HG03066 (cell line): ENCODE results near the gene TCOF1.
A peak's percentile ranks its signal among the peaks of the same experiment; 100 is the strongest.

Experiments used
- ATAC-seq: cut with Tn5 transposase; IDR thresholded peaks from one replicate; pipeline ENCODE4 v1.9.1; 2021; ENCODE audit warnings: low read depth; ENCODE audit not compliant: unreplicated experiment

TCOF1 gene

DNA sequence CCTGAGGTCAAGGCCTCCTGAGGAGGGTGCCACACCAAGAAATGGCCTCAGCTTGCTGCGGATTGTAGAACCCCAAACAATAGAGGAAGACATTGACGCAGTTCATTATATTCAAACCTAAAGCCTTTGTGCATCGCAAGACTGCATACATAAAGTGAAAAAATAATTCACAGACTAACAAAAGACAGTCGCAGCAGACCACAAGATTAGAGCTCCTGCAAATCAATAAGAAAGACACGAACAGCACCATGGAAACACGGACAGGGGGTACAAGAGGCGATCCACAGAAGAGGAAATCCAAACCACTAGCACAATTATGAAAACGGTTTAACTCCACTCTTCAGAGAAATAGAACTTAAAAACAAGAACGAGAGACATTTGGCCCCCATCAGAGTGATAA lies 10.0 kb upstream of the TCOF1 start:
- no peak for ATAC-seq

- ATAC-seq, result no peak
Observed at GRCh38 chr5:150349681-150350275, 7.7 kb upstream of the TCOF1 start.

DNA sequence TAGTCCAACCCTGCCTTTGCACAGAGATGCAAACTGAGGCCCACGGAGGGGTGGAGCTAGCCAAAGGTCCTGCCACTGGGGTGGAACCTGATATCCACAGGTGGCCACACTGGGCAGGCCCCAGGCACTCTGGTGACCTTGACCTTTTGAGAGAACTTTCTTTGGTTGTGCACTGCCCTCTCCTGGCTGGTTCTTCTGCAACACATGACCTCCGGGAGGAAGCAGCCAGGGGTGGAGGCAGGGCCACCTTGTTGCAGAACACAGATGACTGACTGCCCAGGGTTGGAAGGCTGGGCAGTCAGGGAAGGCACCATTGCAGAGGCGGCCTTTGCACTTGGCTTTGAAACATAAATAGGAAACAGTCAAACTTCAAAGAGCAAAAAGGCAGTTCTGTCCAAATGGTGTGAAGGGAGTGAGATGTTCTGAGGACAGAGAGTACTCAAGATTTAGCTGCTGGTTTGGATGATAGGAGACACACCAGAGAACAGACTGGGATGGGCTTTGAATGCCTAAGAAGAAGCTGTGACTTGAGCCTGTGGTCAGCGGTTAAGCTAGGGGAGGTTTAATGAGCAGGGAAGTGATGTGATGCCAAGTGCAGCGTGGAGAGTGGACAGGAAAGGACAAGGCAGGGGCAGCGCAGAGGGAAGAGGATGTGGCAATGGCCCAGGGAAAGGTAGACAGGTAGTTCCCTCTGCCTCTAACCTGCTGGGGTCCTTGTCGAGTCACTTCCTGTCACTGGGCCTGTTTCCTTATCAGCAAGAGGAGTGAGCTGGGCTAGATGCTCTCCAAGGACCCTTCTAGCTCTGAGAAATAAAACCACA lies 6.8 kb upstream of the TCOF1 start:
- peak; percentile 93 for ATAC-seq

DNA sequence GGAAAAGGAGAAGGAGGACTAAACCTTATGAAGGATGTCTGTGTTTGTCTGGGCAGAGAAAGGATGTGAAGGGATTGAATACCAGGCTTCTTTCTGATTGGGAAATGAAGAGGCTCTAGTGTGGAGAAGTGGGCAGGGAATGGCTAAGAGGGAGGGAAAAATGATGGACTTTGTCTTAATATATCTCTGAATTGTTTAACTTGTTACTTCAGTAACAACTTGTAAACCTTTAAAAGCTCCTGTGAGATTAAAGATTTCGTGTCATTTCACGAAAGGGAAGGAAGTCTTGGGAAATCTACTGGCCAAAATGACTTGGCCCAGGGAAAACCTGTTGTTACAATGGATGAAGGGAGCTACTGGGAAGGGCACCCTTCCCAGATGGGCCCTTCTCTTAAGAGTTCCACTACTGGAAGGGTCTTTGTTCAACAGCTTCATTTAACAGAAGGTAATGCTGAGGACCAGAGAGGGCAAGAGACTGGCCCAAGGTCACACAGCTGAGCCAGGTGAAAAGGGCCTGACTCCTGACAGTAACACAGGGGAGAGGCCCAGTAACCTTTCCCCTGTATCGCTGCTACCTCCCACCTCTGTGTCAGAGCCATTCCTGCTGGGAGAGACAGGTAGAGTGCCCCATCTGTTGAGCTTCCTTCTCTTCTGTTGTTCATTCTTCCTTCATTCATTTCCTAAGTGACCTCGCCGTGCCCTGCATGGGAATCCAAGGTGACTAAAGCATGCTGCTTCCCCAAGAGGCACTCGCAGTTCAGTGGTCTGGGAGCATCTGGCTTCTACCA lies 5.1 kb upstream of the TCOF1 start:
- no peak for ATAC-seq

GRCh38 chr5:150353032-150353675 lies 4.3 kb upstream of the TCOF1 start:
- no peak for ATAC-seq

- no peak for ATAC-seq
Observed at GRCh38 chr5:150355791-150356190, 1.7 kb upstream of the TCOF1 start.

- no peak for ATAC-seq
Observed at GRCh38 chr5:150356575-150357294, 762 bp upstream of the TCOF1 start.

DNA sequence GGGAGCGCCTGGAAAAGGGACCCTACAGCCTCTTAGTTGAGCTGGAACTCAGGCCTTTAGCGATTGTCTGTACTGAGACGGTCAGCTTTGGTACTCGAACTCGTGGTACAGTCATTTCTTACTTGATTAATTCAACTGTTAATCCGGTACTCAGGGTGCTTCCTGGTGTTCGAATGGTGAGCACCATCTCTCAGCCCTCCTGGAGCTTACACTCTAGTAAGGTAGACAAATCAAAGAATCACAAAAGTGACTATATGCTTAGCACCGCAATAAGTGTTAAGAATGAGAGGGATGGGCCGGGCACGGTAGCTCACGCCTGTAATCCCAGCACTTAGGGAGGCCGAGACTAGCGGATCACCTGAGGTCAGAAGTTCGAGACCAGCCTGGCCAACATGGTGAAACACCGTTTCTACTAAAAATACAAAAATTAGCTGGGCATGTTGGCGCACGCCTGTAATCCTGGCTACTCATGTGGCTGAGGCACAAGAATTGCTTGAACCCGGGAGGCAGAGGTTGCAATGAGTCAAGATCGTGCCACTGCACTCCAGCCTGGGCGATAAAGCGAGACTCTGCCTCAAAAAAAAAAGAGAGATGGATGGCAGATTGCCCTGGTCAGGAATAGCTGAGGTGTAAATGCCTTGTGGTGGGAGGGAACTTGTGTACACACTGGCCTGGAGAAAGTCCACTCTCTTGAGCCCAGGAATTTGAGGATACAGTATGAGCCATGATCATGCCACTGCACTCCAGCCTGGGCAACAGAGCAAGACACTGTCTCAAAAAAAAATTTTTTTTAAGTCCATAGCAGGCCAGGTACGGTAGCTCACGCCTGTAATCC lies 981 bp downstream of the TCOF1 start:
- ATAC-seq, result no peak

GRCh38 chr5:150361301-150361700 lies 3.8 kb downstream of the TCOF1 start:
- ATAC-seq, result no peak

DNA sequence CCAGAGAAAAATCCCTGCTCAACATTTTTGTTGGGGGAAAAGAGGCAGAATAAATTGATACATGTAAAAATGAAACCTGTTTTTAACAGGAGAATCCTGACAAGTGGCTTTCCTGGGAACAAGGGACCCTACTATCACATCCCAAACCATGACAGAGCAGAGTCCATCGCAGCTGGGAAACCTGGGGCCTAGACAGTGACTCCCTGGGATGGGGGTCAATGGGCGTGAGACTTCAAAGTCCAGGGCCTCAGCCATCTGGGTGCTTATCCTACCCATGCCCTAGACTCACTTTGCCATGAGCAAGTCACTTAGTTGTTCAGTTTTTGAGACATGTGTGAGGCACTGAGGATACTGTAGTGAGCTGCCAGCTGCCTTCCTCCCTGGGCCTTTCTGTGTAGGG lies 5.7 kb downstream of the TCOF1 start:
- no peak for ATAC-seq

GRCh38 chr5:150364004-150364403 lies 6.5 kb downstream of the TCOF1 start:
- no peak for ATAC-seq

GRCh38 chr5:150368526-150368925 lies 11.0 kb downstream of the TCOF1 start:
- ATAC-seq, result no peak

DNA sequence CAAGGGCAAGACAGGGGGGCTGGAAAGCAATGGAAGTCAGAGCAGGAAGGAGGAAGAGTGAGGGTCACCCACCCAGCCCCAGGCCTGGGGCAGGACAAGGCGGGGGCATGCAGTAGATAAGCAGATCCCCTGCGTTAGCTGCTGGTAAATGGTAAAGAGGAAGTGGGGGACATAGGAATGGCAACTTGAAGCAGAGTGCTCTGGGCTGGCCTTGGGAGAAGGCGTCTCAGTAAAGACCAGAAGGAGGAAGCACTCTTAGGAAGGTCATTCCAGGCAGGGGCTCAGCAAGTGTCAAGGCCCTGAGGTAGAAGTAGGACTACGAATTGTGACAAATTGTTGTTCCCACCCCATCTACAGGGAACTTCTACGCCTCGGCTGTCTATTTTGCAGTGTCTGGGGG lies 15.1 kb downstream of the TCOF1 start:
- no peak for ATAC-seq

- ATAC-seq, result no peak
Observed at GRCh38 chr5:150374651-150375050, 17.2 kb downstream of the TCOF1 start.

GRCh38 chr5:150376799-150377771 lies 19.6 kb downstream of the TCOF1 start:
- ATAC-seq, result no peak

GRCh38 chr5:150377964-150378694 lies 20.6 kb downstream of the TCOF1 start:
- ATAC-seq, result no peak

- no peak for ATAC-seq
Observed at GRCh38 chr5:150384701-150385100, 27.2 kb downstream of the TCOF1 start.
